PFSK-1 (cell line): ENCODE measurements around the gene RNF152.

ENCODE experiments used
- FOXP2 ChIP-seq: optimal IDR thresholded peaks from 2 replicates; pipeline ENCODE3; 2011; ENCODE audit warnings: borderline replicate concordance, control low read depth, inconsistent platforms; ENCODE audit not compliant: insufficient read depth; ENCODE audit errors: extremely low read length, extremely low read depth
- POLR2AphosphoS5 ChIP-seq: IDR thresholded peaks from 2 replicates; pipeline ENCODE4 v1.6.1; 2012; ENCODE audit warnings: low read depth, mild to moderate bottlenecking, control low read depth, low read length, moderate library complexity
- SIN3A ChIP-seq: IDR thresholded peaks from 2 replicates; pipeline ENCODE4 v1.6.1; 2012; ENCODE audit warnings: mild to moderate bottlenecking, low read length, moderate library complexity, borderline replicate concordance; ENCODE audit not compliant: insufficient read depth
- TAF1 ChIP-seq: IDR thresholded peaks from 2 replicates; pipeline ENCODE4 v1.6.1; 2012; ENCODE audit warnings: low read length, control low read depth, borderline replicate concordance; ENCODE audit not compliant: insufficient read depth
- TF ChIP-seq, protein P1 (sequence below), 2 experiments: IDR thresholded peaks; 2 replicates each; pipeline versions ENCODE4 v1.6.1 to v1.8.0; 2011 to 2012; ENCODE audit warnings: low read depth in 2 of 2, low read length in 2 of 2, control low read depth in 1 of 2, inconsistent platforms in 1 of 2, mild to moderate bottlenecking in 1 of 2, moderate library complexity in 1 of 2; ENCODE audit not compliant: insufficient read depth in 1 of 2

The RNF152 gene

GRCh38 chr18:61929881-61930640, 37.3 kb upstream of the RNF152 start:
- TF ChIP-seq SIN3A (no peak), TAF1 (no peak), FOXP2 (no peak), POLR2AphosphoS5 (no peak)
- TF ChIP-seq, protein P1, sequence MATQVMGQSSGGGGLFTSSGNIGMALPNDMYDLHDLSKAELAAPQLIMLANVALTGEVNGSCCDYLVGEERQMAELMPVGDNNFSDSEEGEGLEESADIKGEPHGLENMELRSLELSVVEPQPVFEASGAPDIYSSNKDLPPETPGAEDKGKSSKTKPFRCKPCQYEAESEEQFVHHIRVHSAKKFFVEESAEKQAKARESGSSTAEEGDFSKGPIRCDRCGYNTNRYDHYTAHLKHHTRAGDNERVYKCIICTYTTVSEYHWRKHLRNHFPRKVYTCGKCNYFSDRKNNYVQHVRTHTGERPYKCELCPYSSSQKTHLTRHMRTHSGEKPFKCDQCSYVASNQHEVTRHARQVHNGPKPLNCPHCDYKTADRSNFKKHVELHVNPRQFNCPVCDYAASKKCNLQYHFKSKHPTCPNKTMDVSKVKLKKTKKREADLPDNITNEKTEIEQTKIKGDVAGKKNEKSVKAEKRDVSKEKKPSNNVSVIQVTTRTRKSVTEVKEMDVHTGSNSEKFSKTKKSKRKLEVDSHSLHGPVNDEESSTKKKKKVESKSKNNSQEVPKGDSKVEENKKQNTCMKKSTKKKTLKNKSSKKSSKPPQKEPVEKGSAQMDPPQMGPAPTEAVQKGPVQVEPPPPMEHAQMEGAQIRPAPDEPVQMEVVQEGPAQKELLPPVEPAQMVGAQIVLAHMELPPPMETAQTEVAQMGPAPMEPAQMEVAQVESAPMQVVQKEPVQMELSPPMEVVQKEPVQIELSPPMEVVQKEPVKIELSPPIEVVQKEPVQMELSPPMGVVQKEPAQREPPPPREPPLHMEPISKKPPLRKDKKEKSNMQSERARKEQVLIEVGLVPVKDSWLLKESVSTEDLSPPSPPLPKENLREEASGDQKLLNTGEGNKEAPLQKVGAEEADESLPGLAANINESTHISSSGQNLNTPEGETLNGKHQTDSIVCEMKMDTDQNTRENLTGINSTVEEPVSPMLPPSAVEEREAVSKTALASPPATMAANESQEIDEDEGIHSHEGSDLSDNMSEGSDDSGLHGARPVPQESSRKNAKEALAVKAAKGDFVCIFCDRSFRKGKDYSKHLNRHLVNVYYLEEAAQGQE (IDR thresholded peaks at IDR 0.05; ENCODE audit: insufficient read depth in 1 of 2, low read depth in 2 of 2, low read length in 2 of 2): no peak

DNA sequence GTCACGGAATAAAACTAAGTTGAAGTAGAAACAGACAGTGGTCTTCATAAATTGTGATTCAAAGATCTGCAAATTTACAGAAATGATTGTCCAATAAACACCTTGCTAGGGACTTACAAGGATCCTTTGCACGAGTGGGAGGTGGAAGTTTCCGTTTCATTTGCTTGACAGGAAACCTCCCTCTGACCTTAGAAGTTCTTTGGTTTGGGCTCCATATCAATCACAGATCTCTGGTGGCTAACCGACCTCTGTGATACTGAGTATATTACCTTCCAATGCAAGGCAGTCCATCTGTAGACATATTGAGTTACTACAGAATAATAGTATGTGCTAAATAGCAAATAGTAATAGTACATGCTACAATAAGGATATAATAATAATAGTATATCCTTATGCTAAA, 33.7 kb upstream of the RNF152 start:
- TF ChIP-seq FOXP2 (no peak), POLR2AphosphoS5 (no peak), SIN3A (no peak), TAF1 (no peak)
- TF ChIP-seq, protein P1 (IDR thresholded peaks at IDR 0.05; ENCODE audit: insufficient read depth in 1 of 2, low read depth in 2 of 2, low read length in 2 of 2): no peak

DNA sequence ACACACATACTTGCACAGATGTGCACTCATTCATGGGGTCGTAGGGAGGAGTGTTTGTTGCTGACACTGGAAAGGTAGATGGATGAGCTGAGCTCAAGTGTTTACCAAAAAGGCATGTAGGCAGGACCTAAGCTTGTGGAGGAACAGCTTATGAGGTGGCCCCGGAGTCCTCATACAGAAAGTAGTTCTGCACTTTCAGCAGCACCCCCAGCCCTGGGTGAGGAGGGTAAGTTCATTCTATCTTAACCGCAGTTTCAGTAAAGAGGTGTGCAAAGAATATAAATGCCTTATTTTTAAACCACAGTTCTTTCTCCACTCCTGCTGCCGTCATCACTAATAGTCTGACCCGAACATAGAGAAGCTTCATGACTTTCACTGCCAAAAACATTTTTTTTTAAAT, 31.7 kb upstream of the RNF152 start:
- TF ChIP-seq FOXP2 (no peak), SIN3A (no peak), POLR2AphosphoS5 (no peak)

DNA sequence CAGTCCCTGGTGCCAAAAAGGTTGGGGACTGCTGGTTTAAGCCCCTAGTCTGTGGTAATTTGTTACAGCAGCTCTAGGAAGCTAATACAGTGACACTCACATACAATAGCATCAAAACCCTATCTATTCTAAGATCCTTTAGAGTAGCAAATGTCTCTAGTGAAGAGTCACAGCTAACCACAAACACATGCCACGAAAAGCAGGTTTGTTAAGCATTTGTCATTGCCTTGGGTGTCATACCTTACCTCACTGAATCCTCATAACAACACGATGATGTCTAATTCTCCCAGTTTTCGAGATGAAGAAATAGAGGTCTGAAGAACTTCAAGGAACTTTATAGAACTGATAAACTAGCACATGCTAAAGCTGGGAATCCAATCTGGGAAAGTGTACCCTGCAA, 29.6 kb upstream of the RNF152 start:
- TF ChIP-seq TAF1 (no peak), SIN3A (no peak), POLR2AphosphoS5 (no peak)
- TF ChIP-seq, protein P1 (IDR thresholded peaks at IDR 0.05; ENCODE audit: insufficient read depth in 1 of 2, low read depth in 2 of 2, low read length in 2 of 2): no peak

DNA sequence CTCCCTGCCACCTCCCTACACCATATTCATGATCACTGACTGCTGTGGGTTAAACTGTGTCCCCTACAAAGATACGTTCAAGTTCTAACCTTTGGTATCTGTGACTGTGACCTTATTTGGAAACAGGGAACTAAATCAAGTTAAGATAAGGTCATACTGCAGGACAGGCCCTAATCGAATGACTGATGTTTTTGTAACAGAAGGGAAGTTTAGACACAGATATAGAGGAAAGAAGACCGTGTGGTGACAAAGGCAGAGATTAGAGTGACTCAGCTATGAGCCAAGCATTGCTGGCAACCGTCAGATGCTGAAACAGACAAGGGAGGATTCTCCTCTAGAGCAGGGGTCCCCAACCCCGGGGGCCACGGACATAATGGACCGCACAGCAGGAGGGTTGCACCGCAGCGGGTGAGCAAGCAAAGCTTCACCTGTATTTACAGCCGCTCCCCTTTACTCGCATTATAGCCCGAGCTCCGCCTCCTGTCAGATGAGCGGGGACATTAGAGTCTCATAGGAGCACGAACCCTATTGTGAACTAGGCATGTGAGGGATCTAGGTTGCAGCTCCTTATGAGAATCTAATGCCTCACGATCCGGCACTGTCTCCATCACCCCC, 28.9 kb upstream of the RNF152 start:
- TF ChIP-seq POLR2AphosphoS5 (no peak), SIN3A (no peak), FOXP2 (no peak), TAF1 (no peak)
- TF ChIP-seq, protein P1 (IDR thresholded peaks at IDR 0.05; ENCODE audit: insufficient read depth in 1 of 2, low read depth in 2 of 2, low read length in 2 of 2): no peak
